ENCODE data around the gene GCK.

Gene GCK

GRCh38 chr7:44189286-44189992 lies at the start of gene GCK:
Gene GCK (minus strand): TSS chr7:44189439. CDS start chr7:44188953, 486 bp downstream.
- DNase-seq: peak; percentile 21

- DNase-seq: no peak
Measured at GRCh38 chr7:44238116-44238695, 49.0 kb upstream of the GCK start.

GRCh38 chr7:44237696-44238095 lies 48.5 kb upstream of the GCK start:
- no peak for DNase-seq

DNA sequence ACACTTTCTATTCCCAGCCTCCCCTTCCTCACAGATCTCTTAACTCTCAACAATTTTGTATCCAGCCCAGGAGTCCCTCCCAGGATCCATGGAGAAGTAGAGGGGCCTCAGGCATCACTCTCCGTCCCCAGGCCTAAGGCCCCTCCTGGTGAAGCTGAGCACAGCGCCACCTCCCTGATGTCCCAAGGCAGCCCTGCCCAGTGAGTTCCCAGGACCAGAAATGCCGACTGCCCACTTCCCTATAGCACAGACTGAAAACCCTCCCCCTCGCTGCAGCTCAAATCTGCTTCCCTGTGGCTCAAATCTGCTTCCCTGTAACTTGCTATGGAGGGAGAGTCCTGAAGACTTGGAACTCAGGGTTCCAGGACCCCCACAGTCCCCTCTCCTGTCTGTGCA lies 47.1 kb upstream of the GCK start:
- DNase-seq: no peak

DNA sequence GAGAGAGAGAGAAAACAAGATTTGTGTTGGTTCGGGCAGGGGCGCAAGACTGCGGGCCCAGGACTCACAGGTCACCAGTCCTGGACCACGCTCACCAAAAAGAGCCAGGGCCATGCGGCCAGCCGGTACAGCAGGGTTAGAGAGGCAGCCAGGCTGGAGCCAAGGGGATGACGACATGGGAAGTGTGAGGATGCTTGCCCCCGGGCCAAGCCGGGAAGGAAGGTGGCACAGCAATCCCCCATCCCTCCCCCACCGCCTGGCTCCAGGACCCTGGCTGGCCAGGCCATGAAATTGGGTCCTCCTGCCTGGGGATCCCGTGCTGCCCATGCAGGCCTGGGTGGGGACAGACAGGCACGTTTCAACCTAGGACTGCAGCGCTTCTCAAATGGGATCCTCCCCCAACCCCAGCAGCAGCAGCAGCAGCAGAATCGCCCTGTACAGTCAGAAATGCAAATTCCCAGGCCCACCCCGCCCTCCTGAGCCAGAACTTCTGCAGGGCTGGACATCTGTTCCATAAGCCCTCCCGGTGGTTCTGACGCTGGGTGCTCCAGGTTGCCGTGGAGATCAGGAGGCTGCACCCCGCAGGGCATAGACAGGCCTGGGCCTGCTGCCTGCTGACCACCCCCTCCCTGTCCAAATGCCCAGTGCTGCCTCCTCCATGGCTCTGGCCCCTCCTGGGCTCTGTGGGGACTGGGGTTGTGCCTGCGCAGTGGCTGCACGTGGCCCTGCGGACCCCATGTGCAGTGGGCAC lies 46.5 kb upstream of the GCK start:
- DNase-seq: no peak

DNA sequence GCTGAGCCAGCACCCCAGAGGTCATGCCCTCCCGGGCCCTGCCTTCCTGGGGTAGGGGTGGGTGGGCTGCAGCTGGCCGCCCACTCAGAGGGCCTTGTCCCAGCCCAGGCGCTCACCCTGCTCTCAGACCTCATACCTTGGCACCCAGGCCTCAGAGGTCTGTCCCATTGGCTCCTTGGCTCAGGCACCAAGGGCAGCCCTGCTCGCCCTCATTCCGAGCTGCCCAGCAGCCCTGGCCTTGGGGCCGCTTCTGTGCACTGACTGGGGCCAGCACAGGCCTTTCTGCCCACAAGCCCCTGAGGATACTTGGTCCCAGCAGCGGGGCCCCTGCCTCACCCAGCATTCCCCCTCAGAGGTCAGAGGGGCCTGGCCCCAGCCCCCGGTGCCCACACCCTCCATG lies 45.8 kb upstream of the GCK start:
- no peak for DNase-seq

DNA sequence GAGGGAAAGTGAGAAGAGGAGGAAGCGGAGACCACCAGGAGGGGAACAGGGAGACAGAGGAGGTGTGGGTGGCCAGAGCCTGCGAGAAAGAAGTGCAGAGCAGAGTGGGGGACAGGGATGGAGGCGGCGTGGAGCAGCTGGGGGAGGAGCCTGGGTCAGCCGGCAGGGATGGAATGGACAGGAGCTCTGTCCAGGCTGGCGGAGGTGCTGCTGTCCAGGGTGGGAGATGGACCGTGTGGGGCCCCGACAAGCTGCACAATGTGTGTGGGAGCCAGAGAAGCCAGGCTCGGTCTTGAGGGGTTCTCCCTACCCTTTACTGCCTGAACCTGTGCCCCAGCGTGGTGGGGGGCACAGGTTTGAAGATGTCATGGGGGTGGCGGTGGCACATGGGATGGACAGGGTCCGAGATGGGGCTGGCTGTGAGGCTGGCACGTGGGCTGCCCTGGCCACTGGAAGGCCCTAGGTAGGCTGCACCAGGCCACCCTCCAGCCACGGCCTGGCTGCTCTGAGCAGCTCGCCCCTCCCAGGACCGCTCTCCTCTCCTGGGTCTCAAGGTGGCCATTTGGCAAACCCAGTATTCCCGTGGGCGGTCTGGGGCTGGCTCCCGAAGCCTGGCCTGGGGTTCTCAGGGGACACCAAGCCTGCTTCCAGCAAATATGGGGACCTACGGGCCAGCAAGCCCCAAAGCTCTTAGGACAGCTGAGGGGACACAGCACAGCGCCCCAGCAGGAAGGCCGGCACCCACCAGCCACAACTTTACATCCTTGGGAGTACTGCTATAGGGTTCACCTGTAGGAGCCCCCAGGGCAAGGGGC lies 43.9 kb upstream of the GCK start:
- DNase-seq: no peak

- no peak for DNase-seq
Measured at GRCh38 chr7:44232396-44232795, 43.2 kb upstream of the GCK start.

- no peak for DNase-seq
Measured at GRCh38 chr7:44231088-44231487, 41.8 kb upstream of the GCK start.

- DNase-seq: no peak
Measured at GRCh38 chr7:44230286-44230685, 41.0 kb upstream of the GCK start.

DNA sequence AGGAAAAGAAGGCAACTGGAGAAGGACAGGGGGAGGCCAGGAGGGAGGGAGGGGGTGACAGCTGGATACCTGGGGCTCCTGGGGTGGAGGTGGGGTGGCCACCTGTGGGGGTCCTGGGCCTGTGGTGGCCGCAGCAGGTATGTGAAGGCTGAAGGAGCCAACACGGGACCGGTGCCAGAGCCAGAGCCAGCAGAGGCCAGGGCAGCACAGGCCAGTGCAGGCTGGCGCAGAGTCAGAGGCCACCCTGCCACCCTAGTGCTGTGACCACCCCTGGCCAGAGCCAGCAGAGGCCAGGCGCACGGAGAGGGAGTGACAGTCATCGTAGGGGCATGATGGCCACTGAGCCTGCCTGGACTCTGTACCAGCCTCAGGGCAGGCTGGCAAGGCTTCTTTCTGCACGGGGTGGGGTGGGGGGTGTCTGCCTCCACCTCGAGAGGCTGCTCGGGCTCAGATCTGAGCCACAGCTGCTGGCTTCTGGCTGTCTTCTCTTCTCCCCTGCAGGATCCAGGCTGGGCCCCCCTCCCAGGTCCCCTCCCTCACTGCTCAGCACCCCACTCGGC lies 40.4 kb upstream of the GCK start:
- DNase-seq: no peak

GRCh38 chr7:44228571-44229350 lies 39.5 kb upstream of the GCK start:
- no peak for DNase-seq

DNA sequence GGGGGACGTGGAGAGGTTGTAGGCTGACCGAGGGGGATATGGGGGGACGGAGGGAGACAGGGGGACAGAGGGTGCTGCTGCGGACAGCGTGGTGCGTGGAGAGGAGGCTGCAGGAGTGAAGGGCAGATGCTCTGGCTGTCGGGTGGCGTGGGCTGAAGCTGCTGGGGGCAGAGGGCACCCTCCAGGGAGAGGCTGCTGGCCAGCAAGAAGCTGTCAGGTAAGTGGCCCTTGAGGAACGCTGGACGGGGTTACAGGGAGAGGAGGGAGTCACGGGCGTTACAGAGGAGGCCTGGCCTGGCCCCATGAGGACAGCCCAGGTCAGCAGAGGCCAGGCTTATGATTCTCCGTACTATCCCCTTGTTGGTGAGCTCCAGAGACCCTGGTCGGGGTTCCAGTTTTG lies 38.7 kb upstream of the GCK start:
- DNase-seq: no peak

DNA sequence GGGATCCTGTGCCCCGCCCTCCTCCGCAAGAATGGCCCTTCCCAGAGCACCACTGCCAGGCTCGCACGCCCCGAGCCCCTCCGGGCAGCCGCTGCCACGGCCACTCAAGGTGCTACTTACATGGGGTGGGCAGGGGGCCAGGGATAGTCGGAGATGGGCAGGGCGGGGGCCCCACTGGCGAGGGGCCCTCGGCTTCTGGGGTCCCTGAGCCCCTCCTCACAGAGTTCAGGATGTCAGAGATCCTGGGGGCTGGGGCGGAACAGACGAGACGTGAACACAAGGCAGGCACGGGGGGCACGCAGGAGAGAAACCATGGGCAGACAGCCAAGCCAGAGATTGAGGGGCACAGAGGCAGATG lies 37.1 kb upstream of the GCK start:
- no peak for DNase-seq

DNA sequence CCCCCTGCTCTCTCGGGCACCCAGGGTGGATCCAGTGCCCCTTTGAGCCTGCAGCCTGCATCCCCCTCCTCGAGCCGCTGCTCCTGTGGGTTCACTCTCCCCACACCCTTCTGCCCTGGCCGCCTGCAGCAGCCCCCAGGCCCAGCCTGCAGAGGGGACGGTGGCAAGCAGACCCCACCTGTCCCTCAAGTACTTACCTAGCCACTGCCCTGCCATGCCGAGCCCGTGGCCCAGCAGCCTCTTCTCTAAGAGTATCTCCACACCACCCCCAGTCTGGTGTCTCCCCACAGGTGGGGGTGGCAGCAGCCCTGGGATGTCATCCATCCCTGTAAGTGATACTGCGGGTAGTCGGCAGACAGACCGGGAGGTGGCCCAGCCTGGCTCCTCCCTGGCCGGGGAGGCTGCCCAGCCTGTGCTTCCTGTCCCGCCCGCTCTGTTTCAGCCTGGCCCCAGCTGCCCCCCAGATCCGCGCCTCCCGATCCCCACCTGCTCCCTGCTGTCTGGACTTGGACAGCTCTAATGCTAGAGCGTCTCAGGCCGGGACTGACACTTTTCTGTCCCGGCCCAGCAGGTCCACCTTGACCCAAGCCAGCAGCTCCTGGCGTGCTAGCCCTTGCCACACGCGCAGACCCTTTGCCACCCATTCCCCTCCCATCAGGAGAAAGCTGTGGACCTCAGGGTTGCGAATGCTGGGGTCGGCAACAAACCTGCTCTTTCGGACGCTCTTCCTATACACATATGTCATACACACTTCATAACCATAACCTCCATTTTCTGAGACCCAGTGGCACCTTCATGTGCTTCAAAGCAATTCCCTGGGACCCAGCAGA lies 36.5 kb upstream of the GCK start:
- DNase-seq: no peak

- no peak for DNase-seq
Measured at GRCh38 chr7:44224974-44225565, 35.8 kb upstream of the GCK start.

DNA sequence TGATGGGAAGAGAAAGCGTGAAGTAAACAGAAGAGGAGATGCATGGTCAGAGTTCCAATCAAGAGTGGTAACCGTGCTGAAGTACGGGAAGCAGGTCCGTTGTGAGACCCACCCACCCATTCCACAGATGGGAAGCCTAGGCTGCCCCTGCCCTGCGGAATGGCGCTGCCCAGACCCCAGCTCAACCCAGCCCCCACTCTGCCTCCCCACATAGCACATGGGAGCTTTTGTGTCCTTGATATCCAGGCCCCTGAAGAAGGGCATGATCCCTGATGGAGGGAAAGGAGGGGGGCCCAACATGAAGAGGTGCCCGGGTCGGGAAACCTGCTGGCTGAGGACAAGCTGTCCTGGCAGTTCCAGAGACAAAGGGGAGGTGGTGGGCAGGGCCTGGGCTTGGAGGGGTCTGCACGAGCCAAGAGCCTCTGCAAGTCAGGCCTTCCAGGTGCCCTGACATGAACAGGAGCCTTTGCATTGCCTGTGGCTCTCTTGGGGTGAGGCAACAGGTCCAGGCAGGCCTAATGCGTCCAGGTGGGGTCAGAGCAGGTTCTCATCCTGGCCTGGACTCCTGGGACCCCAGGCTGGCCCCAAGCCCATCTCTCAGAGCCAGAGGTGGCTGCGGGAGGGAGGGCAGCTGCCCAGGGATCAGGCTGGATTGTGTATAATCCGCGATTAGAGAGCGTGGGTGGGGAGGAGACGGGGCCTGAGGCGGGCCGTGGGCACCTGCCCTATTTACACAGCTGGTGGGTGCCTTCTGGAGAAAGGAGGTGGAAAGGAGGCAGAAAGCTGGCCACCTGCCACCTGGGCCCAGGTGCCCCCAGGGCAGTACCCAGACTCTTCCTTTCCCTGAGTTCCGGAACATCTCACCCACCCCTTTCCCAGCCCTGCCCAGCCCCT lies 35.1 kb upstream of the GCK start:
- peak; percentile 74 for DNase-seq

DNA sequence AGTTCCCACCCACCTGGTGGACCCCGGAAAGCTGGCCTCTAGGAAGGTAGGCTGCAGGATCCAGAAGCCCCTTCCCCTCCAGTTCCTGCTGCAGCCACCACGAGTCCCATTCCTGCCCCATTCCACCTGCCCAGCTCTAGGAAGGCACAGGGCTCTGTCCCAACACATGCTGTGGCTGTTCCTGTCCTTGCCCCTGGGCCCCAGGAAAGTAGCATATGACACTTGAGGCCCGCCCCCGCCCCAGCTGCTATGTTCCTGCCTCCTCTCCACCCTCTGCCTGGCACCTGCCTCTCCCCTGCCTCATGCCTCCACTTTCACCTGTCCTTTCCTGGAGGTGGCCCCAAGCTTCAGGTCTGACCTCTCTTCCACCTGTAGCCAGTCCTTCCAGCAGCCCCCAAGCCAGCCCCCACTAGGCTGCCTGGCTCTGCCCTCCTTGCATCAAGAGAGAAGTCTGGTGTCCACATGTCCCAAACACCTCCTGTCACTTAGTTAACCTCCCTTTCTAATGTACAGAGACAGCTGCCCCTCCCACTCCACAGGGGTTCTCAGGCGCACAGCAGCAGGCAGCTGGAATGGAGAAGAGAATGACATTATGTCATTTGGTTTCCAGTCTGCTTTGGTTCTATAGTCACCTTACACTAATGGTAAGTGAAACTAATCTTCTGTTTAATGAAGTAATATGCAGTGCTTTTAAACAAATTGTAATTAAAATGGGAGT lies 34.3 kb upstream of the GCK start:
- peak; percentile 88 for DNase-seq

DNA sequence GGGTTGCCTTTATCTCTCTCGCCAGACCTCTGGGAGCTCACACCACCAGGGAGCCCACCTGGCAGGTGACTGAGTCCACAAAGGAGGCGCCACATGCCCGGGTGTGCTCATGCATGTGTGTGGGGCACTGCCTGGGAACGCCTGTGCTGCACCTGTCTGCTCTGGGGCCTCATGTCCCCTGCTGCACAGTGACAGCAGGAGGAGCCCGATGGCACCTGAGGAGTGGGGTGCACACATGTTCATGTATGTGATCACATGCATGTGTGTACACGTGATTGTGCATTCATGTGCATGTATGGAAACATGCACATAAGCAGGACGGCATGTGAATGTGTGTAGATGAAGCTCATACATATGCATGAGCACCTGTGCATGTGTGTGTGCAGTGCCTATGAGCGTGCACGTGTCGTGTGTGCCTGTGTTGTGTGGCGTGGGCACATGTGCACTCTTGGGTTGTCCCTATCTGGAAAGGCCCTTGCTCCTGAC lies 33.6 kb upstream of the GCK start:
- peak; percentile 75 for DNase-seq
